ENCODE measurements around the gene DLG5. TPM values are rescaled to one million over a fixed set of nuclear protein-coding genes. Genes with fewer than 3 reads are reported as not detected.

The DLG5 gene
- total RNA-seq, 1 experiment from 2014 or later, result 51.0 TPM

- intact Hi-C loops (cut with micrococcal nuclease; ENCODE audit: unreplicated experiment), result no loop called here
- CTCF ChIA-PET, result no interaction called here
- no TSS peak for BruUV-seq (replicated peaks)
Measured at GRCh38 chr10:77781451-77782327, 144.9 kb downstream of the DLG5 start.

GRCh38 chr10:77780180-77780579 is 146.4 kb downstream of the DLG5 start:
- Mint-ChIP-seq H3K4me1 (ENCODE audit: low read depth, unreplicated experiment) (no peaks in the 10 kb centered on the region), H3K9me3 (ENCODE audit: low read depth, unreplicated experiment) (peaks cover 4% of the 10 kb centered on the region), H3K27me3 (ENCODE audit: unreplicated experiment) (no peaks in the 10 kb centered on the region), H3K27ac (ENCODE audit: unreplicated experiment) (no peak overlapping the region), H3K4me3 (ENCODE audit: low read depth, unreplicated experiment) (no peak overlapping the region), H3K36me3 (ENCODE audit: insufficient read depth, unreplicated experiment) (no peaks in the 10 kb centered on the region)
- TF ChIP-seq CTCF (IDR thresholded peaks at IDR 0.05; ENCODE audit: unreplicated experiment), result no peak
- DNase-seq, result no peak
- intact Hi-C loops (cut with micrococcal nuclease; ENCODE audit: unreplicated experiment), result no loop called here
- no TSS peak for BruUV-seq (replicated peaks)
- CTCF ChIA-PET, result no interaction called here

More at GRCh38 chr10:77781451-77782327, 144.9 kb downstream of the DLG5 start:
- Mint-ChIP-seq H3K36me3 (ENCODE audit: insufficient read depth, unreplicated experiment) (no peaks in the 10 kb centered on the region), H3K27me3 (ENCODE audit: unreplicated experiment) (no peaks in the 10 kb centered on the region), H3K9me3 (ENCODE audit: low read depth, unreplicated experiment) (no peaks in the 10 kb centered on the region), H3K27ac (ENCODE audit: unreplicated experiment) (no peak overlapping the region), H3K4me3 (ENCODE audit: low read depth, unreplicated experiment) (no peak overlapping the region), H3K4me1 (ENCODE audit: low read depth, unreplicated experiment) (no peaks in the 10 kb centered on the region)
- TF ChIP-seq CTCF (IDR thresholded peaks at IDR 0.05; ENCODE audit: unreplicated experiment), result no peak
- no peak for DNase-seq

- no peak for DNase-seq
- Mint-ChIP-seq H3K27me3 (ENCODE audit: unreplicated experiment) (no peaks in the 10 kb centered on the region), H3K9me3 (ENCODE audit: low read depth, unreplicated experiment) (peaks cover 4% of the 10 kb centered on the region), H3K4me1 (ENCODE audit: low read depth, unreplicated experiment) (no peaks in the 10 kb centered on the region), H3K4me3 (ENCODE audit: low read depth, unreplicated experiment) (no peak overlapping the region), H3K27ac (ENCODE audit: unreplicated experiment) (no peak overlapping the region), H3K36me3 (ENCODE audit: insufficient read depth, unreplicated experiment) (no peaks in the 10 kb centered on the region)
- CTCF ChIA-PET, result interaction anchor here (0.8 kb wide), 1 partner anchor 37 kb away, joined by 3 read pairs; no protein-coding TSS in a partner anchor
- TF ChIP-seq CTCF (IDR thresholded peaks at IDR 0.05; ENCODE audit: unreplicated experiment), result no peak
- intact Hi-C loops (cut with micrococcal nuclease; ENCODE audit: unreplicated experiment), result no loop called here
- BruUV-seq (replicated peaks), result no TSS peak
Measured at GRCh38 chr10:77776487-77776886, 150.1 kb downstream of the DLG5 start.

GRCh38 chr10:77774940-77775391 is 151.6 kb downstream of the DLG5 start:
- Mint-ChIP-seq H3K27ac (ENCODE audit: unreplicated experiment) (no peak overlapping the region), H3K4me3 (ENCODE audit: low read depth, unreplicated experiment) (no peak overlapping the region), H3K4me1 (ENCODE audit: low read depth, unreplicated experiment) (no peaks in the 10 kb centered on the region), H3K36me3 (ENCODE audit: insufficient read depth, unreplicated experiment) (no peaks in the 10 kb centered on the region), H3K9me3 (ENCODE audit: low read depth, unreplicated experiment) (peaks cover 4% of the 10 kb centered on the region), H3K27me3 (ENCODE audit: unreplicated experiment) (no peaks in the 10 kb centered on the region)
- CTCF ChIA-PET, result no interaction called here
- TF ChIP-seq CTCF (IDR thresholded peaks at IDR 0.05; ENCODE audit: unreplicated experiment), result no peak
- DNase-seq, result no peak
- no TSS peak for BruUV-seq (replicated peaks)
- intact Hi-C loops (cut with micrococcal nuclease; ENCODE audit: unreplicated experiment), result no loop called here

All from Calu3 (cell line).